ENCODE results near the gene ANAPC13. TPM values are rescaled to one million over a fixed set of nuclear protein-coding genes. Genes with fewer than 3 reads are reported as not detected.

Gene ANAPC13
- total RNA-seq, 2 experiments from 2014 or later, result 30.1 to 33.1 TPM

DNA sequence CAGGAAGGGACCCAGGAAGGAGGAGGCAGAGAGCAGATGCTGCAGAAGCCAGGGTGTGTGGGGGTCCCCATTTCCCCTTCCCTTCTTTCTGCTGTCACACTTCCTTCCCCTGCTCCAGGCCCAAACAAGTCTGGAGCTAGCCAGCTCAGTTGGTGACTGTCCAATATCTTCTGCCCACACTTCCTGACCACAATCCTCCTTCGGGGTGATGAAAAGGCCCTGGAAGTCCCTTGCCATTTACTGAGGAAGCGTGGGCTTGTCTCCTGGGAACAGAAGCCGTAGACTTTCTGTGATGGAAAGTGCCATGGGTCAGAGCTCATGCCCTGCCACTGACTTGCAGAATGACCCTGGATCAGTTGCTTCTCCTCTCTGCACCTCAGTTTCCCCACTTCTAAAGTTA, 39.0 kb downstream of the ANAPC13 start:
- H3K9me3 Mint-ChIP-seq, result peaks cover 19% of the 10 kb centered on the region
- no peak overlapping the region for H3K4me3 Mint-ChIP-seq
- no peak overlapping the region for H3K27ac Mint-ChIP-seq
- H3K27me3 Mint-ChIP-seq, result peaks cover 15% of the 10 kb centered on the region
- peaks cover 2% of the 10 kb centered on the region for H3K36me3 Mint-ChIP-seq
- CTCF ChIA-PET, result no interaction called here
- DNase-seq, result no peak
- POLR2A ChIA-PET, result no interaction called here
- no peaks in the 10 kb centered on the region for H3K4me1 Mint-ChIP-seq (ENCODE audit: low read depth)
- intact Hi-C loops (cut with micrococcal nuclease), result no loop called here

DNA sequence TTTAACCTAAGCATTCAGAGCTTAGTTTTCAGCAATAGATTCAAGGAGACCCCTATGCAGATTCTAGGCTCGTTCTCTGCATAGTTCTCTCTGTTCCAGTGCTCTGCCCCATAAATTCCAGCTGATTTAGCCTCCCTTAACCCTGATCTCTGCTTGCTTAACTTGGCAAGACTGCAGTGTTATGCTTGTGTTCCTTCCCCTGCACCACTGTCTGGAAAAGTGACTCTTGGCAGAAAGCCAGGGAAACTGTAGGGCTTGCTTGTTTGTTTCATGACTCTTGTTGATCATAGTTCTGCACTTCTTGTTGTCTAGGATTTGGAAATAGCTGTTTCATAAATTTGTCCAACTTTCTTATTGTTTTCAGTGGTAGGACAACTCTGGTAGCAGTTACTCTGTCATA, 40.1 kb downstream of the ANAPC13 start:
- intact Hi-C loops (cut with micrococcal nuclease), result no loop called here
- CTCF ChIA-PET, result interaction anchor here (1.2 to 1.5 kb wide), 2 partner anchors 28 to 137 kb away, joined by 4 to 5 read pairs; no protein-coding TSS in a partner anchor

DNA sequence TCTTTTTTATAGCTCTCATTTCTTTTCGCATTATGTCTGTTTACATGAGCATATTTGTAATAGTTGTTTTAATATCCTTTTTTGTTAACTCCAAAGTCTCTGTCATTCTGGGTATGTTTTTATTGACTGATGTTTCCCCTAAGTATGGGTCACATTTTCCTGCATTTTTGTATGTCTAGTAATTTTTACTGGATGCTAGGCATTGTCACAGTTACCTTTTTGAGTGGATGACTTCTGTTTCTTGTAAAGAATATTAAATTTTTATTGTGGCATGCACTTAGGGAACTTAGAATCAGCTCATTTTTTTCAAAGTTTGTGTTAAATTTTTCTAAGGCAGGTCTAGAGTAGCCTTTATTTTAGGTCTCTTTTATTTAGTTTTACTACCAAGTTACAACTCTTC, 40.7 kb downstream of the ANAPC13 start:
- Mint-ChIP-seq H3K4me1 (ENCODE audit: low read depth) (no peaks in the 10 kb centered on the region), H3K27me3 (peaks cover 19% of the 10 kb centered on the region), H3K4me3 (no peak overlapping the region), H3K27ac (no peak overlapping the region), H3K9me3 (peaks cover 19% of the 10 kb centered on the region), H3K36me3 (peaks cover 2% of the 10 kb centered on the region)
- DNase-seq, result no peak
- CTCF ChIA-PET, result interaction anchor here (1.2 to 1.5 kb wide), 2 partner anchors 28 to 136 kb away, joined by 4 to 5 read pairs; no protein-coding TSS in a partner anchor
- intact Hi-C loops (cut with micrococcal nuclease), result no loop called here
- POLR2A ChIA-PET, result no interaction called here

More for the DNA sequence above, 40.1 kb downstream of the ANAPC13 start:
- Mint-ChIP-seq H3K9me3 (peaks cover 19% of the 10 kb centered on the region), H3K27ac (no peak overlapping the region), H3K4me1 (ENCODE audit: low read depth) (no peaks in the 10 kb centered on the region), H3K4me3 (no peak overlapping the region), H3K36me3 (peaks cover 2% of the 10 kb centered on the region), H3K27me3 (peaks cover 18% of the 10 kb centered on the region)
- no peak for DNase-seq
- POLR2A ChIA-PET, result no interaction called here

DNA sequence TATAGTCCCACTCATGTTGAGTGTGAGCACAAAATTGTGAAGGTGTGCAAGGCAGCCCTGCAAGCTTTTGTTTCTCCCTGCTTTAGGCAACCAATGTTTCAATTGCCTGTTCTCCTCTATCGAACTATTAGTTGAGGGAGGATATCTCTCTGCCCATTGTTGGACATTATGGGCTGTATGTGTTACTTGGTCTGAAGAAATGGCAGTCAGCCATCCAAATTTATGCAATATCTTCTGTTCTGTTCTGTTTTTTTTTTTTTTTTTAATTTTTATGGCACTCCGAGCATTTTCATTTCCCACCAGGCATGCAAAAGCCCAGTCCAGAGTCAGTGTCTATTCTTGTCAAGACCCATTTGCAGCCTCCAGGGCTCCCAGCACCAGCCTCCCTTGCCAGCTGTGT, 44.0 kb downstream of the ANAPC13 start:
- intact Hi-C loops (cut with micrococcal nuclease), result no loop called here
- H3K27ac Mint-ChIP-seq, result no peak overlapping the region
- H3K36me3 Mint-ChIP-seq, result peaks cover 2% of the 10 kb centered on the region
- peaks cover 18% of the 10 kb centered on the region for H3K27me3 Mint-ChIP-seq
- no peak overlapping the region for H3K4me3 Mint-ChIP-seq
- no peak for DNase-seq
- H3K9me3 Mint-ChIP-seq, result peaks cover 19% of the 10 kb centered on the region
- ChIA-PET CTCF (no interaction called here), POLR2A (no interaction called here)
- H3K4me1 Mint-ChIP-seq (ENCODE audit: low read depth), result no peaks in the 10 kb centered on the region

DNA sequence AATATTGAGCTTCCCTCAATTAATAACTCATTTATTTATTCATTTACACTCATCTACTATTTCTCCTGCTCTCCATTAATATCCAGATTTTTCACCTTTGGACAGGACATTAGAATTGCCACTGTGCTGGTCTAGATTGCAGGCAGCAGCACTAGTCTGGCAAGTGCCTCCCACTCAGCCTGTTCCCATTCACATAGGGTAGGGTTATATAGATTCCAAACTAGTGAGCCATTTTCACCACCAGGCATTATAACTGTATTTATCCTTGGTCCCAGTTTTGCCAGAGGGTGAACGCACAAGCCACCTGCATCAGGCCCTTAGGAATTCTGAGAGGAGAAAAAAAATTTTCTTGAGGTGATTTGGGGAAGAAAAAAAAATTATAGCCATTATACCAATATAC, 44.5 kb downstream of the ANAPC13 start:
- ChIA-PET CTCF (no interaction called here), POLR2A (no interaction called here)
- DNase-seq, result no peak
- Mint-ChIP-seq H3K4me1 (ENCODE audit: low read depth) (no peaks in the 10 kb centered on the region), H3K27ac (no peak overlapping the region), H3K9me3 (peaks cover 16% of the 10 kb centered on the region), H3K27me3 (peaks cover 16% of the 10 kb centered on the region), H3K36me3 (peaks cover 2% of the 10 kb centered on the region), H3K4me3 (no peak overlapping the region)
- intact Hi-C loops (cut with micrococcal nuclease), result no loop called here

DNA sequence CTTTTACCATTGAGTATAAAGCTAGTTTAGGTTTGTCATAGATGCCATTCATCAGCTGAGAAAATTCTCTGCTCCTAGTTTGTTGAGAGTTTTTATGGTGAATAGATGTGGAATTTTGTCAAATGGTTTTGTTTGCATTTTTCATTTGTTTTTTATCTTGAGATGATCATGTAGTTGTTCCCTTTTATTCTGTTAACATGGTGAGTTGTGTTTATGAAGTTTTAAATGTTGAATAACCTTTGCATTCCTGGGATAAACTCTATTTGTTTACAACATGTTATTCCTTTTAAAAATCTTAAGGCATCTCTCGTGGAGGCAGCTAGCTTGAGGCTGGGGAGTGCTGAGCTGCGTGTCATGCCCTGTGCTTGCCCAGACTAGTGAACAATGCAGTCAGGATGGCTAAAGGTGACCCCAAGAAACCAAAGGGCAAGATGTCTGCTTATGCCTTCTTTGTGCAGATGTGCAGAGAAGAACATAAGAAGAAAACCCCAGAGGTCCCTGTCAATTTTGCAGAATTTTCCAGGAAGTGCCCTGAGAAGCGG, 48.5 kb downstream of the ANAPC13 start:
- ChIA-PET POLR2A (no interaction called here), CTCF (no interaction called here)
- no peak for DNase-seq
- Mint-ChIP-seq H3K4me1 (ENCODE audit: low read depth) (no peaks in the 10 kb centered on the region), H3K27me3 (peaks cover 12% of the 10 kb centered on the region), H3K36me3 (no peaks in the 10 kb centered on the region), H3K4me3 (no peak overlapping the region), H3K27ac (no peak overlapping the region), H3K9me3 (no peaks in the 10 kb centered on the region)
- intact Hi-C loops (cut with micrococcal nuclease), result no loop called here

DNA sequence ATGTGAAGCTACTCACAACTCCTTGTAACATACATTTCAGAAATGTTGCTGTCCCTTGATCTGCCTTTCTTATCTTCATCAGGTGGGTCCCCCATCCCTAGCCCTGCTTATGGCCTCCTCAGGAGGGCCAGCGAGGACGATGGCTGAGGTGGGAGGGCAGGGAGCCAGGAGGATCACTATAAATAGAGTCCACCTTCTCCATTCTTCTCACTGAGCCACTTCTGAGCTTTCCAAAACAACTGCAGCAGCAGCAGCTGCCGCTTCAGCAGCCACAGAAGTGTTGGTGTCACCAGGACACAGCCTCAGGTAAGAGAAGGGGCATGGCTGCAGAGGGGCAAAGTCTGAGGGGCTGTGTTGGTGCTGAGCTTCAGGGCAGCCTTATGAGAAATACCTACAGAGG, 53.5 kb downstream of the ANAPC13 start:
- H3K4me3 Mint-ChIP-seq, result no peak overlapping the region
- CTCF ChIA-PET, result interaction anchor here (1.0 kb wide), 1 partner anchor 124 kb away, joined by 3 read pairs; no protein-coding TSS in a partner anchor
- no peak overlapping the region for H3K27ac Mint-ChIP-seq
- no peaks in the 10 kb centered on the region for H3K9me3 Mint-ChIP-seq
- intact Hi-C loops (cut with micrococcal nuclease), result no loop called here
- peaks cover 6% of the 10 kb centered on the region for H3K27me3 Mint-ChIP-seq
- POLR2A ChIA-PET, result no interaction called here
- no peak for DNase-seq
- H3K4me1 Mint-ChIP-seq (ENCODE audit: low read depth), result no peaks in the 10 kb centered on the region
- no peaks in the 10 kb centered on the region for H3K36me3 Mint-ChIP-seq

DNA sequence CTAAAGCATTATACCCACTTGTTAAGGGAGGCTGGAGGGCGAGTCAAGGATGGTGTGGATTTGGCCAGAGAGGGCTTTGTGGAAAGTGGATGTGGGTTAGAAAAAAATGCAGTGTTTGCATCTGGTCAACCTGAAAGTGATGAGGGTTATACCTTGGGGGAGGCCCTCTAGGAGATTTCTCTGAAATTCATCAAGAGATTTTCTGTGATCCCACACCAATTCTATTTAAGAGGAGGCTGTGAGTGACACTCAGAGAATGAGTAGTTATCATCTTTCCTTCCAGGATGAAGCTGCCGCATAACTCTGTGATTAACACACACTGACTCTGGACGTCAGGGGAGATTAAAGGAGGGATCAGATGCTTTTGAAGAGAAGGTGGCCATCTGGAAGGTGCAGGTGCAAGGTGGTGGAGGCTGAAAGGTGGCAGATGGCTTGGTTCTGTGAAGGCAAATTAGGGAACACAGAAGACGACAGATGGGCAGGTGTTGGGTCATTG, 54.8 kb downstream of the ANAPC13 start:
- Mint-ChIP-seq H3K4me1 (ENCODE audit: low read depth) (no peaks in the 10 kb centered on the region), H3K9me3 (no peaks in the 10 kb centered on the region), H3K36me3 (no peaks in the 10 kb centered on the region), H3K27ac (no peak overlapping the region), H3K27me3 (peaks cover 2% of the 10 kb centered on the region), H3K4me3 (no peak overlapping the region)
- ChIA-PET CTCF (no interaction called here), POLR2A (no interaction called here)
- no peak for DNase-seq
- intact Hi-C loops (cut with micrococcal nuclease), result no loop called here

DNA sequence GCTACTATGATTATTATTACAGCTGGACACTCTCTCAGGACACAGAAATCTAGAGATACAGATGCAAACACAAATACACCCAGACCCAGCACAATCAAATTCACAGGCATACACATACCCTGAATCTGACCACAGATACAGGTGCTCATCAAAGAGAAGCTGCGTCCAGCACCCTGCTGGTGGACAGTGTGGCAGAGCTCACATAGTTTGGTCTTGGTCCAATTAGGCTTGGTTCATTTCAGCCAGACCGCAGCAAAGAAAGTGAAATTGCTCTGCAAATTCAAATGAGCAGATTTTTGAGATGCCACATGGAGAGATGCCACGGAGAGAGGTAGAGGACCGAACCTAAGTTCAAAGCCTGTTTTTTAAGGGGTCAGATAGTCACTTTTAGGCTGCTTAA, 55.6 kb downstream of the ANAPC13 start:
- intact Hi-C loops (cut with micrococcal nuclease), result no loop called here
- Mint-ChIP-seq H3K27me3 (peaks cover 2% of the 10 kb centered on the region), H3K4me3 (no peak overlapping the region), H3K36me3 (no peaks in the 10 kb centered on the region), H3K9me3 (no peaks in the 10 kb centered on the region), H3K4me1 (ENCODE audit: low read depth) (no peaks in the 10 kb centered on the region), H3K27ac (no peak overlapping the region)
- POLR2A ChIA-PET, result no interaction called here
- no peak for DNase-seq
- CTCF ChIA-PET, result no interaction called here

DNA sequence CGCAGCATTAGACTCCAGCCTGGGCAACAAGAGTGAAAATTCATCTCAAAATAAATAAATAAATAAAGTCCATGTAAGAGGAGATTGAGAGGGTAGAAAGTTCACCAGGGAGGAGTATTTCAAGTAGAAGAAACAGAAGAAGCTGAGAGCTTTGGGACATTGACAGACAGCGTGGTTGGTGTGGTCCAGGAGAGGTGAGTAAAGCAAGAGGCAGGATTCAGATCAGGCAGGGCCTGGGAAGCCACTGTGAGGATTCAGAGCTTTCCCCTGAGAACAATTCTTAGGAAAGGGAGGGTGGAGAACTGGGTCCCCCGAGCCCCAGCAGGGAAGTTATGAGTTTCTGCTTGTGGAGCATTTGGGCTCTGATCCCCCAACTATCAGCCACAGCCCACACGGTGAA, 57.4 kb downstream of the ANAPC13 start:
- H3K4me1 Mint-ChIP-seq (ENCODE audit: low read depth), result no peaks in the 10 kb centered on the region
- ChIA-PET CTCF (no interaction called here), POLR2A (no interaction called here)
- intact Hi-C loops (cut with micrococcal nuclease), result no loop called here
- no peak overlapping the region for H3K4me3 Mint-ChIP-seq
- no peaks in the 10 kb centered on the region for H3K36me3 Mint-ChIP-seq
- no peaks in the 10 kb centered on the region for H3K9me3 Mint-ChIP-seq
- no peak for DNase-seq
- H3K27ac Mint-ChIP-seq, result no peak overlapping the region
- H3K27me3 Mint-ChIP-seq, result peaks cover 2% of the 10 kb centered on the region

Other genes starting within 250 kb of the ANAPC13 start
- 10 to 100 TPM; 16.7 to 17.6 TPM for gene RYK, start 235.1 kb downstream of the ANAPC13 start, total RNA-seq
- under 1 TPM; 0.12 to 0.39 TPM for gene AMOTL2, start 111.5 kb downstream of the ANAPC13 start, total RNA-seq
- gene CEP63, start 72 bp upstream of the ANAPC13 start, total RNA-seq, result 10 to 100 TPM; 22.4 to 23.7 TPM
- not detected for gene KY, start 165.0 kb upstream of the ANAPC13 start, total RNA-seq